Amniotic epithelial cell (primary cell): ENCODE measurements around the gene PGA4.
"Not testable (repeated sequence)": the region's sequence is repeated elsewhere in the genome, so short reads cannot be mapped to it uniquely, and the experiment has no call there.

ENCODE experiments used
- DNase-seq: peaks from one replicate; pipeline ENCODE4 v3.0.0-alpha.2; 2010; ENCODE audit warnings: low read depth

The PGA4 gene

DNA sequence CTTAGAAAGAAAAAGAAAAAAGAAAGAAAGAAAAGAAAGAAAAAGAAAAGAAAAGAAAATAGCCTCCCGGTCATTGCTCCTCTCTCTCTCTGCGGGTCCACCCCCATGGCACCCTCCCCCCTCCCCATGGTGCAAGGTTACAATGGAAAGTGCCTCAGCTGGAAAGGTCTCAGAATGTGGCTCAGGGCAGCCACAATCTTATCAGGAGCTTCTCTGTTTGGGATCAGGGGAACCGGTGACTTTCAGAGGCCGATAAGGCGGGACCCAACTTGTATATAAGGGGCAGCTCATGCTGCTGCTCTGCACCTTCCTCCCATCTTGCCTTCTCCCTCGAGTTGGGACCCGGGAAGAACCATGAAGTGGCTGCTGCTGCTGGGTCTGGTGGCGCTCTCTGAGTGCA is at the start of gene PGA4:
Gene PGA4 (plus strand): TSS at position 301 of the 400 bp plus-strand sequence. CDS start 54 bp downstream, at position 355.
- DNase-seq = not testable (repeated sequence)

DNA sequence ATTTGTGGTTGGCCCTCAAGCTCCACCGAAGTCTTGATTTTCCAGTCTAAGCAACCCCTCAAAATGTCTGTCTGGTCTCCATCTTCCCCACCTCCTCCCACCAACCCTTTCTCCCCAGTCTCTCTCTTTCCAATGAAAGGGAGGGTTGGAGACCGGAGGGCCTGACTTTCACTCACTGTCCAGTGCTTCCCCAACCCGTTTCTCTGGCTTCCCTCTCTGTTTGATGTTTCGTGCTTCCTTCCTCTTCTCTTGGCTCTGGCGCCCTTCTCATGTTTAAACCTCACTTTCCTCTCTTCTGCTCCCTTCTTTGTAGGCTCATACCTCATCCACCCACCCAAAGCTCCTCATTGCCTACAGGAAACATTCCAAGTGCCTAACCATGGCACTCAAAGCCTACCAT is 49.8 kb upstream of the PGA4 start:
- DNase-seq = no peak

- no peak for DNase-seq
Measured at GRCh38 chr11:61172888-61173287, 49.3 kb upstream of the PGA4 start.

- no peak for DNase-seq
Measured at GRCh38 chr11:61173456-61173855, 48.7 kb upstream of the PGA4 start.

DNA sequence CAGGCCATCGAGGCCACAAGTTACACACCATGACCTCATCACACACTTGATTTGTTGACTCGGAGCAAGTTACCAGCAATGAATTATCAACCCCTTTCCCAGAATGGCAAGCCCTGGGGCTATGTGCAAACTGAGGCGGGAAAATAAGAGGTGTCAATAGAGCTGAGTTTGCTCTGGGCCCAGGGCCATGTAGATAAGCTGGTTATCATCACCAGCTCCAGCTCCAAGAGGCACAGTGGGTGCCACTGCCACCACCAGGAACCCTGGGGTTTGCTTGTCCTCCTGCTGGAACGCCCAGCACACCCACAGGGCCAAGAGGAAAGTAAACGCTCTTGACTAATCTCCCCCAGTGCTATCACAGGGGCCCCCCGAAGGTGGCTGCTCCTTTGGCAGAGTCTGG is 47.9 kb upstream of the PGA4 start:
- DNase-seq = no peak

GRCh38 chr11:61174949-61175348 is 47.2 kb upstream of the PGA4 start:
- DNase-seq = no peak

DNA sequence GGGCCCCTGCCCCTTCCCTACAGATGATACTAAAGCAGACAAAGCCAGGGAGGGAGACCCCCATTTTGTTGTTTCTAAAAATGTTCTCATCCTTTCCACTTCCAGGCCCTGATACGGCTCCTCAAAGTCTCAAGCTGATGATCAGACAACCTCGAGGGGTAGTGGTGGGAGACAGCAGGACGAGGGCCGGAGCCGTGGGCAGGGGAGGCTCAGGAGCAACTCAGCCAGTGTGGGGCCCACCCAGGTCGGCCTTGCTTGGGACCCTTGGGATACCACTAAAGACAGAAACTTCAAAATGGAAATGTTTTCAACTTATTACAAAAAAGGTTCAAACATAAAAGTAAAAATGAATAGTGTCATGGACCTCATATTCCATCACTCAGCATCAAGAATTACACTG is 45.7 kb upstream of the PGA4 start:
- DNase-seq = no peak

DNA sequence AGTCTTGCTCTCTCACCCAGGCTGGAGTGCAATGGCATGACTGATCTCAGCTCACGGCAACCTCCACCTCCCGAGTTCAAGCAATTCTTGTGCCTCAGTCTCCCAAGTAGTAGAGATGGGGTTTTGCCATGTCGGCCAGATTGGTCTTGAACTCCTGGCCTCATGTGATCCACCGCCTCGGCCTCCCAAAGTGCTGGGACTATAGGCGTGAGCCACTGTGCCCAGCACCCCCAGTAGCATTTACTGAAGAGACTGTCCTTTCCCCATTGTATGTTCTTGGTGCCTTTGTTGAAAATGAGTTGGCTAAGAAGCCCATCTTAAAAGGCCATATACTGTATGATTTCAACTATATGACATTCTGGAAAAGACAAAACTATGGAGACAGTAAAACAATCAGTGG is 41.9 kb upstream of the PGA4 start:
- DNase-seq = not testable (repeated sequence)

DNA sequence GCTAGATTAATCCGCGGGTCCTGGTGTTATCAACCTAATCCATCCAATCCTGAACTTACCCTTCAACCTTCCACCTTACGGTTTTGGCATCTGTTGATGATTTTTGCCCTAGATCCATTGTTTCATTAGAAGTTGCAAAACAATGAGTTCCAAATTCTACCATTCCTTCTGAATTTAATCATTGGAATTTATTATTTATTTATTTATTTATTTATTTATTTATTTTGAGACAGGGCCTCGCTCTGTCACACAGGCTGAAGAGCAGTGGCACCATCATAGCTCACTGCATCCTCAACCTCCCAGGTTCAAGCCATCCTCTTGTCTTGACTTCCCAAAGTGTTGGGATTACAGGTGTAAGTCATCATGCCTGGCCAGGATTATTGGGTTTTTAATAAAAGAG is 40.7 kb upstream of the PGA4 start:
- DNase-seq = no peak

DNA sequence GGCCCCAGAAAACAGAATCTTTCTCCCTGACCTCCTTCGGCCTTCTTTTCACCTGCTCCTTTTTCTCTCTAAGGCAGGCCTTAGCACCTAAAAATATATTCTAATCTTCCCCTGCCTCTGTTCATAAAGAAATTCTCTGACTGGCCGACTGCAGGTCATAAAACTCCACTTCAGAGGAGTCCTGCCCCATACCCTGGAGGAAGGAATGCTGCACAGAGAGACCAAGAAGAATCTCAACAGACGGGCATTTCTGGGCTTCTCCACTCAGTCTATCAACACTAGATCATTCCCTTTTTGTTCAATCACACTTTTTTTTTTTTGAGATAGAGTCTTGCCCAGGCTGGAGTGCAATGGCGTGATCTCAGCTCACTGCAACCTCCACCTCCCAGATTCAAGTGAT is 38.5 kb upstream of the PGA4 start:
- DNase-seq = no peak

DNA sequence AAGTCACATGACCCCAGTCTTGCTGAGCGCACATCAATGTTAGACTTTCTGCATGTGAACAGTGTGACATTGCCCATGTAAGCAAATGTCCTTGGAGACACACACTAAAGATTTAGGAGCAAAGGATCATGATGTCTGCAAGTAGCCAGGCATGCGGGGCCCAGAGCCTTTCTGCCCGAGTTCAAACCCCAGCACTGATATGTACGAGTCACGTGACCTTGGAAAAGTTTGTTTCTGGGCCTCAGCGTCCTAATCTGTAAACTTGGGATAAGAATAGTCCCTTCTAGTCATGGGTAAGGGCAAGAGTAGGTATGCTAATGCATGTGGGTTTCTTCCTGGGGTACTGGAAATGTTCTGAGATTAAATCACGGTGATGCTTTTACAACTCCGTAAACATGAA is 35.6 kb upstream of the PGA4 start:
- no peak for DNase-seq

DNA sequence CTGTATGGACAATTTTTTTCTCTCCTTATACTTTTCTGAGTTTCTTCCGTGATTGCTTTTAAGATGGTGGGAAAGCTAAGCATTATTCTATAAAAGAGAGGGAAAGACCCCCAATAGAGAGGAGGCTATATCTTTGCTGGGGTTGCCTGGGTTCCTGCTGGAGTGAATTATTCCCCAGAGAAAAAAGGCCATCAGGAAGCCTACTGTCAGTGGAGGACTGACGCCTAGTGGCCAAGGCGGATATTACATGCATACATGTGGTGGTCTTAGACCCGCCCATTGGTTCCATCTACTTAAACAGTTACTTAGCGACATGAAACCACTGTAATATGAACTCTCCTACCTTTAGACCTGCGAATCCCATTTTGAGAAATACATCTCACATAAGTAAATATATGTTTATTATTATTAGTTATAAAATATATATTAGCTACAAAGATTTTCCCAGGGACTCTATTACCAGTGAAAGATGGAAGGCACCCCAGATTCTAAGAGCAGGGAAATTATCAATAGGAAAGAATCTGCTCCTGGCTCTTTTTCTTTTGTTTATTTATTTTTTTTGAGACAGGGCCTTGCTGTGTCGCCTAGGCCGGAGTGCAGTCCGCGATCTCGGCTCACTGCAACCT is 34.5 kb upstream of the PGA4 start:
- DNase-seq = peak; percentile 68

DNA sequence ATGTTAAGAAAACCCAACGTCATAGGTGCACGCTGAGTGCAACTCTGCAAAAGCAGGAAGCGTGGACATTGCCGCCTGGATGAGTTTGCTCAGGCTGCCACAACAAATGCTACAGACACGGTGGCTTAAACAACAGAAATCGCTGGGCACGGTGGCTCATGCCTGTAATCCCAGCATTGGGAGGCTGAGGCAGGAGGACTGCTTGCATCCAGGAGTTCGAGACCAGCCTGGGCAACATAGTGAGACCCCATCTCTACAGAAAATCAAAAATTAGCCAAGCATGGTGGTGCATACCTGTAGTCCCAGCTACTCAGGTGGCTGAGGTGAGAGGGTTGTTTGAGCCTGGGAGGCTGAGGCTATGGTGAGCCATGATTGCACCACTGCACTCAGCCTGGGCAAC is 32.2 kb upstream of the PGA4 start:
- no peak for DNase-seq

- DNase-seq = no peak
Measured at GRCh38 chr11:61193596-61193995, 28.6 kb upstream of the PGA4 start.

DNA sequence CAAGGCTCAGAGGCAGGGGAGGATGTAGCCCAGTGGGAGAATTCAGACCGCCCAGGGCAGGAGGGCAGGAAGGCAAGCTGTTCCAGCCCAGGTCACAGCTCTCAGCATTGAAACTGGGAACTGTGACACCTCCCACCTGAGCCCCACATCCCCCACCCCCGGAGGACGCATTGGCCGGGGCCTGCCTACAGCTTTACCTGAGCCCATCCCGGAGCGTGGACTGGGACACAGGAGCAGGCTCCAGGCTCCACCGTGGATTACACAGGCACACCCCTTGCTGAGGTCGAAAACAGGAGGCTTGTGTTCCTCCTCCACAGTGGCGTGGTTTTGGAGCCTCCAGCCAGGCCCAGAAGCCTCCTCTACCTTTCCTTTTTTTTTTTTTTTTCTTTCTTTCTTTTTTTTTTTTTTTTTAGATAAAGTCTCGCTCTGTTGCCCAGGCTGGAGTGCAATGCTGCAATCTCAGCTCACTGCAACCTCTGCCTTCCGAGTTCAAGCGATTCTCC is 27.9 kb upstream of the PGA4 start:
- DNase-seq = no peak

- DNase-seq = no peak
Measured at GRCh38 chr11:61194981-61195695, 27.0 kb upstream of the PGA4 start.

- no peak for DNase-seq
Measured at GRCh38 chr11:61195719-61196118, 26.4 kb upstream of the PGA4 start.

DNA sequence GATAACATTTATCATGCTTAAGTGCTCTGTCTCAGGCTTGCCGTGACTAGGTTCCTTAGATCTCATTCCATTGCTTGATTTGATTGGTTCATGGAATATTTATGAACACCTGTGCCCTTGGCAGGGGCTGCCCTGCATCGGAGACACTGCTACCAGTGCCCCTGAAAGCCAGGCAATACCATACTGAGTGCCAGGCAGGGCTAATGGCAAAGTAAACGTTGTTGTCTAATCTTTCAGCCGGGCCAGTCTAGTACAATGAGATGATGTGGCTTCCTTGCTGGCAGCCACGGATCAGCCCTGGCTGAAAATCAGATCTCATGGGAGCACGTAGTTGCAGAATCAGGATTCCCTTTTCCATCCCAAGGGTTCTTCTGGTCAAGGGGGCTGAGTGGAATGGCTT is 23.8 kb upstream of the PGA4 start:
- no peak for DNase-seq

DNA sequence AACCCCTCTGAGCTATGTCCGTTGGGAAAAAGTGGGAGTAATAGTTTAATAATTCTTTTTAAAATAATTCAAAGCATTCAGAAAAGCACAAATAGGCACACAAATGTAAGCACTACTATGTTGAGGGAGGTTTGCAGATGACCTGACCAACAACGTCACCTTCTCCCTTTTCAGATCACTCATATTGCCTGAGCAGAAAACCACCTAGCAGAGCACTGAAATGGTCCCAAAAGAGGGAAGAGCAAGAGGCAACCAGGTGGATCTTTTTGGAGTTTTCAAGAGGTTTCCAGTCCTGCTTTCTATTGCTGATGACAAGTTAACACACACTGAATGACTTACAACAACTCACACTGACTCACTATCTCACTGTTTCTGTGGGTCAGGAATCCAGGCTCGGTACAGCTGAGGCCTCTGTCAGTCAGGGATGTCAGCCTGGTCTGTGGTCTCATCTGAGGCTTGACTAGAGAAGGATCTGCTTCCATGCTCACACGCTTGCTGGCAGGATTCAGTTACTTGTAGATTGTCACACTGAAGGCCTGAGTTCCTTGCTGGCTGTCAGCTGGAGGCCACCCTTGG is 23.1 kb upstream of the PGA4 start:
- no peak for DNase-seq

DNA sequence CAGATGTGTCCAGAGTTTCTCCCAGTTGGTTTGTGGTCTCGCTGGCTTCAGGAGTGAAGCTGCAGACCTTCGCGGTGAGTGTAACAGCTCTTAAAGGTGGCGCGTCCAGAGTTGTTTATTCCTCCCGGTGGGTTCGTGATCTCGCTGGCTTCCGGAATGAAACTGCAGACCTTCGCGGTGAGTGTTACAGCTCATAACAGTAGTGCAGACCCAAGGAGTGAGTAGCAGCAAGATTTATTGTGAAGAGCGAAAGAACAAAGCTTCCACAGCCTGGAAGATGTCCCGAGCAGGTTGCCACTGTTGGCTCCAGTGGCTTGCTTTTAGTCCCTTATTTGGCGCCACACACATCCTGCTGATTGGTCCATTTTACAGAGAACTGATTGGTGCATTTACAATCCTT is 20.7 kb upstream of the PGA4 start:
- no peak for DNase-seq

DNA sequence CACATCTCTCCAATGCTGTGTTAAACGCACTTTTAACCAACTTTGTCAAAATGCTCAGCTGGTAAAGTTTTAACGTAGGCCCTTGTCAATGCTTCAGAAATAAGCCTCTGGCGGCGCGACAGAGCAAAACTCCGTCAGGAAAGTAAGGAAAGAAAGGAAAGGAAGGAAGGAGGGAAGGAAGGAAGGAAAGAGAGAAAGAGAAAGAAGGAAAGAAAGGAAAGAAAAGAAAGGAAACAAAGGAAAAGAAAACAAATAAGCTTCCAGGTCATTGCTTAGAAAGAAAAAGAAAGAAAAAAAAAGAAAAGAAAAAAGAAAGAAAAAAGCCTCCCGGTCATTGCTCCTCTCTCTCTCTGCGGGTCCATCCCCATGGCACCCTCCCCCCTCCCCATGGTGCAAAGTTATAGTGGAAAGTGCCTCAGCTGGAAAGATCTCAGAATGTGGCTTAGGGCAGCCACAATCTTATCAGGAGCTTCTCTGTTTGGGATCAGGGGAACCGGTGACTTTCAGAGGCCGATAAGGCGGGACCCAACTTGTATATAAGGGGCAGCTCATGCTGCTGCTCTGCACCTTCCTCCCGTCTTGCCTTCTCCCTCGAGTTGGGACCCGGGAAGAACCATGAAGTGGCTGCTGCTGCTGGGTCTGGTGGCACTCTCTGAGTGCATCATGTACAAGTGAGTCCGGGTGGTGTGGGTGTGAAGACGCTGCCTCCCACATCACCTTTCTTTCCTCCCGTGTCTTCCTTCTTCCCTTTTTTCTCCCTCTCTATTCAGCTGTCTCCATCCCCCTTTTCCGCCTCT is 19.0 kb upstream of the PGA4 start, which contains the start of gene PGA3:
Gene PGA3 (plus strand): TSS at position 566 of the 797 bp plus-strand sequence. CDS start 50 bp downstream, at position 616.
- DNase-seq = not testable (repeated sequence)

GRCh38 chr11:61203873-61204272 is 18.3 kb upstream of the PGA4 start:
- not testable (repeated sequence) for DNase-seq
